GM21367 (cell line): ENCODE data around the gene CAMK2A.
"Not testable (repeated sequence)": the region's sequence is repeated elsewhere in the genome, so short reads cannot be mapped to it uniquely, and the experiment has no call there.

Experiments
- ATAC-seq: cut with Tn5 transposase; IDR thresholded peaks from one replicate; pipeline ENCODE4 v1.9.1; 2021; ENCODE audit not compliant: unreplicated experiment

The CAMK2A gene

GRCh38 chr5:150255659-150256409, 33.7 kb downstream of the CAMK2A start:
- no peak for ATAC-seq

GRCh38 chr5:150254774-150255173, 34.8 kb downstream of the CAMK2A start:
- no peak for ATAC-seq

- ATAC-seq = no peak
These were observed 35.2 kb downstream of the CAMK2A start for GRCh38 chr5:150254363-150254762.

GRCh38 chr5:150253416-150254208, 36.0 kb downstream of the CAMK2A start:
- no peak for ATAC-seq

GRCh38 chr5:150252489-150252888, 37.1 kb downstream of the CAMK2A start:
- no peak for ATAC-seq

- ATAC-seq = no peak
These were observed 38.1 kb downstream of the CAMK2A start for GRCh38 chr5:150251504-150251903.

GRCh38 chr5:150249744-150250143, 39.8 kb downstream of the CAMK2A start:
- no peak for ATAC-seq

GRCh38 chr5:150248946-150249345, 40.6 kb downstream of the CAMK2A start:
- ATAC-seq = no peak

GRCh38 chr5:150248493-150248892, 41.1 kb downstream of the CAMK2A start:
- not testable (repeated sequence) for ATAC-seq

- ATAC-seq = no peak
These were observed 41.8 kb downstream of the CAMK2A start for GRCh38 chr5:150247726-150248125.

- no peak for ATAC-seq
These were observed 42.7 kb downstream of the CAMK2A start for GRCh38 chr5:150246835-150247234.

GRCh38 chr5:150246429-150246828, 43.1 kb downstream of the CAMK2A start:
- ATAC-seq = no peak

- no peak for ATAC-seq
These were observed 43.8 kb downstream of the CAMK2A start for GRCh38 chr5:150245808-150246207.

GRCh38 chr5:150245111-150245789, 44.3 kb downstream of the CAMK2A start:
- ATAC-seq = no peak

- no peak for ATAC-seq
These were observed 45.4 kb downstream of the CAMK2A start for GRCh38 chr5:150244209-150244608.

- ATAC-seq = no peak
These were observed 46.0 kb downstream of the CAMK2A start for GRCh38 chr5:150243590-150243989.

- ATAC-seq = no peak
These were observed 47.2 kb downstream of the CAMK2A start for GRCh38 chr5:150242251-150242894.

- ATAC-seq = no peak
These were observed 48.0 kb downstream of the CAMK2A start for GRCh38 chr5:150241298-150242160.

- no peak for ATAC-seq
These were observed 49.8 kb downstream of the CAMK2A start for GRCh38 chr5:150239794-150240122.

GRCh38 chr5:150239099-150239793, 50.3 kb downstream of the CAMK2A start:
- no peak for ATAC-seq
